Fibroblast of lung (primary cell): ENCODE results near the gene S100A4. TPM values are rescaled to one million over a fixed set of nuclear protein-coding genes. Genes with fewer than 3 reads are reported as not detected.

Experiments used
- DNase-seq, 2 donors: peaks; one replicate each; pipeline versions ENCODE4 v3.0.0 to v3.0.0-alpha.2; 2010; ENCODE audit warnings: low read depth in 2 of 2
- H2AFZ ChIP-seq: 2 replicates; pipeline ENCODE4 v1.5.1; 2012; ENCODE audit warnings: low read length, control low read depth, inconsistent platforms
- H3K27ac ChIP-seq: 2 replicates; pipeline ENCODE4 v1.5.1; 2011; ENCODE audit warnings: low read length, control low read depth; ENCODE audit not compliant: insufficient read depth
- H3K27me3 ChIP-seq: 2 replicates; pipeline ENCODE4 v1.5.1; 2011; ENCODE audit warnings: mild to moderate bottlenecking, low read length; ENCODE audit not compliant: control insufficient read depth, insufficient read depth
- H3K36me3 ChIP-seq: 2 replicates; pipeline ENCODE4 v1.5.1; 2011; ENCODE audit warnings: low read length; ENCODE audit not compliant: control insufficient read depth, insufficient read depth
- H3K4me1 ChIP-seq: 2 replicates; pipeline ENCODE4 v1.5.1; 2011; ENCODE audit warnings: low read length; ENCODE audit not compliant: control insufficient read depth, insufficient read depth; ENCODE audit errors: extremely low read depth
- H3K4me2 ChIP-seq: 2 replicates; pipeline ENCODE4 v1.5.1; 2011; ENCODE audit warnings: low read length, control low read depth; ENCODE audit not compliant: insufficient read depth; ENCODE audit errors: extremely low read depth
- H3K4me3 ChIP-seq, 4 experiments: fragments of 200-600 bp in 1 of 4; sonication (generic) in 1 of 4; replicated peaks in 1 of 4; 2 replicates each; pipeline ENCODE4 v1.5.1; 2011 to 2016; ENCODE audit warnings: low read length in 4 of 4, low read depth in 3 of 4, mild to moderate bottlenecking in 3 of 4, control low read depth in 2 of 4, inconsistent platforms in 1 of 4, mixed read lengths in 1 of 4; ENCODE audit not compliant: insufficient read depth in 1 of 4; ENCODE audit errors: control extremely low read depth in 1 of 4
- H3K79me2 ChIP-seq: 2 replicates; pipeline ENCODE4 v1.5.1; 2012; ENCODE audit warnings: mild to moderate bottlenecking, low read length, inconsistent platforms; ENCODE audit not compliant: control insufficient read depth, insufficient read depth
- H3K9ac ChIP-seq: 2 replicates; pipeline ENCODE4 v1.5.1; 2011; ENCODE audit warnings: mild to moderate bottlenecking, low read length, control low read depth; ENCODE audit not compliant: insufficient read depth
- H3K9me3 ChIP-seq: 2 replicates; pipeline ENCODE4 v1.5.1; 2012; ENCODE audit warnings: low read depth, low read length; ENCODE audit not compliant: control insufficient read depth, insufficient read depth
- H4K20me1 ChIP-seq: 2 replicates; pipeline ENCODE4 v1.5.1; 2011; ENCODE audit warnings: low read length; ENCODE audit not compliant: control insufficient read depth, insufficient read depth; ENCODE audit errors: extremely low read depth
- EZH2 ChIP-seq: IDR thresholded peaks from 2 replicates; pipeline ENCODE4 v1.5.1; 2012; ENCODE audit warnings: low read length, control low read depth, mild to moderate bottlenecking; ENCODE audit errors: missing control alignments
- polyA plus RNA-seq, 2 donors: library from polyadenylated mRNA; depleted of rRNA in 1 of 2; stranded (reverse) in 1 of 2; unstranded in 1 of 2; fragments of >200 nt; gene quantifications; 2 replicates each; pipeline ENCODE4 v1.2.1, GENCODE V29; 2011 to 2012; ENCODE audit warnings: missing spikeins in 1 of 2
- total RNA-seq: library from RNA; depleted of rRNA; stranded (reverse); fragments of >200 nt; gene quantifications from 2 replicates; pipeline ENCODE4 v1.2.1, GENCODE V29; 2014
- TF ChIP-seq, protein P1 (sequence below), 2 donors: IDR thresholded peaks in 1 of 2; conservative IDR thresholded peaks in 1 of 2; 1 replicate in 1 of 2; 2 replicates in 1 of 2; pipeline ENCODE4 v1.5.1; 2011 to 2012; ENCODE audit warnings: low read length in 2 of 2, control low read depth in 1 of 2, inconsistent platforms in 1 of 2, low read depth in 1 of 2, mild to moderate bottlenecking in 1 of 2

Gene S100A4
- total and polyA plus RNA-seq, 2 donors (not counting 1 experiment from before 2014, with no cell fraction given): 287 to 371 TPM

DNA sequence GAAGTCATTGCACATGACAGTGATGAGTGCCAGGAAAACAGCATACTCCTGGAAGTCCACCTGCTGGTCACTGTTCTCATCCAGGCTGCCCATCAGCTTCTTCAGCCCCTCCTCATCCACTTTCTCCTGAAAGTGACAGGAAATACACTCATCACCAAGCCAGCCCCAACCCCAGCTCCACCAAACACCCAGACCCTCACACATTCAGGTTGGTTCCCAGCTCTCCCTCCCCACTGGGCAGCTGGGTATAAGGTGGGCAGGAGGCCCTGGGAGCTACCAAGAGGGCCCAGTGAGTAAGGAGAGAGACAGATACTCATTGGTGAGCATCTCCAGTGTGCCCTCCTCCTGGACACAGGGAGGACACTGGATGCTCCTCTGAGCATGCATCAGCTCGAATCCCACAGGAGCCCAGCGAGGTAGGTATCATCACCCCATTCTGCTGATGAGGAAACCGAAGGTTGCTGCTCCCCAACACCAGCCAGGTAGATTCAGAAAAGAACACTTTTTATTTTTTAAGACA is 15.9 kb upstream of the S100A4 start:
- no peaks in the 10 kb centered on the region for H3K27me3 ChIP-seq
- no peak for DNase-seq
- no peak overlapping the region for H3K4me2 ChIP-seq
- TF ChIP-seq EZH2: no peak
- TF ChIP-seq, protein P1, sequence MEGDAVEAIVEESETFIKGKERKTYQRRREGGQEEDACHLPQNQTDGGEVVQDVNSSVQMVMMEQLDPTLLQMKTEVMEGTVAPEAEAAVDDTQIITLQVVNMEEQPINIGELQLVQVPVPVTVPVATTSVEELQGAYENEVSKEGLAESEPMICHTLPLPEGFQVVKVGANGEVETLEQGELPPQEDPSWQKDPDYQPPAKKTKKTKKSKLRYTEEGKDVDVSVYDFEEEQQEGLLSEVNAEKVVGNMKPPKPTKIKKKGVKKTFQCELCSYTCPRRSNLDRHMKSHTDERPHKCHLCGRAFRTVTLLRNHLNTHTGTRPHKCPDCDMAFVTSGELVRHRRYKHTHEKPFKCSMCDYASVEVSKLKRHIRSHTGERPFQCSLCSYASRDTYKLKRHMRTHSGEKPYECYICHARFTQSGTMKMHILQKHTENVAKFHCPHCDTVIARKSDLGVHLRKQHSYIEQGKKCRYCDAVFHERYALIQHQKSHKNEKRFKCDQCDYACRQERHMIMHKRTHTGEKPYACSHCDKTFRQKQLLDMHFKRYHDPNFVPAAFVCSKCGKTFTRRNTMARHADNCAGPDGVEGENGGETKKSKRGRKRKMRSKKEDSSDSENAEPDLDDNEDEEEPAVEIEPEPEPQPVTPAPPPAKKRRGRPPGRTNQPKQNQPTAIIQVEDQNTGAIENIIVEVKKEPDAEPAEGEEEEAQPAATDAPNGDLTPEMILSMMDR (conservative IDR thresholded peaks at IDR 0.05 in 1 of 2, IDR thresholded peaks at IDR 0.05 in 1 of 2; ENCODE audit: low read depth in 1 of 2, low read length in 2 of 2): no peak
- no peaks in the 10 kb centered on the region for H3K79me2 ChIP-seq
- peaks cover 13% of the 10 kb centered on the region for H3K4me1 ChIP-seq
- no peaks in the 10 kb centered on the region for H3K36me3 ChIP-seq
- H3K9ac ChIP-seq: no peak overlapping the region
- no peak overlapping the region for H3K4me3 ChIP-seq
- no peak overlapping the region for H3K27ac ChIP-seq
- H4K20me1 ChIP-seq: no peaks in the 10 kb centered on the region
- H2AFZ ChIP-seq: no peak overlapping the region
- no peaks in the 10 kb centered on the region for H3K9me3 ChIP-seq

DNA sequence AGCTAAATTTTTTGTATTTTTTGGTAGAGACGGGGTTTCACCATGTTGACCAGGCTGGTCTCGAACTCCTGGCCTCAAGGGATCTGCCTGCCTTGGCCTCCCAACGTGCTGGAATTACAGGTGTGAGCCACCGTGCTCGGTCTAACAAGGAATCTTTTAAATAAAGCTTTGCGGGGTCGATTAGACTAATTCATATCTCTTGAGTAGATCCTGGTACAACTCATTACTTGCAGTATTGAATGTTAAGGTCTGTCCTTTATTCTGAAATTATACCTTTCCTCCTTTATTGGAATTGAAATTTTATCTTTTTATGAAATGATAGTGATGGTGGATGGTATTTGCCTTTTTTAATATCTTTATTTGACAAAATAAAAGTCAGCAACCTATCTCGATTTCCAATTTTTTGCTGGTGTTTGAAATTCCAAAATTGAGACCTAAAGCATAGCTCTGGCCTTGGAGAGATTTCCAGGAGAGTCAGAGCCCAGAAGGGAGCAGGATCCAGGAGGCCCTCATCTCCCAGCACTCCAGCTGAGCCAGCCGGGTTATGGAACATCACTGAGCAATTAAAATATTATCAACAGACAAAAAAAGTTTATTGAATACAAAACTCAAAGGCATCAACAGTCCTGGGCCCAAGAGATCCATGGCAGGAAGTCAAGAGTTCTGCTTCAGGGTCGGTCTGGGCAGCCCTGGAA is 15.3 kb upstream of the S100A4 start:
- H3K79me2 ChIP-seq: no peaks in the 10 kb centered on the region
- H3K9me3 ChIP-seq: no peaks in the 10 kb centered on the region
- H4K20me1 ChIP-seq: no peaks in the 10 kb centered on the region
- no peaks in the 10 kb centered on the region for H3K36me3 ChIP-seq
- no peak for DNase-seq
- peaks cover 8% of the 10 kb centered on the region for H3K4me1 ChIP-seq
- no peak overlapping the region for H3K9ac ChIP-seq
- H3K27me3 ChIP-seq: no peaks in the 10 kb centered on the region
- H3K4me2 ChIP-seq: no peak overlapping the region
- H3K27ac ChIP-seq: no peak overlapping the region
- no peak overlapping the region for H2AFZ ChIP-seq
- TF ChIP-seq, protein P1 (conservative IDR thresholded peaks at IDR 0.05 in 1 of 2, IDR thresholded peaks at IDR 0.05 in 1 of 2; ENCODE audit: low read depth in 1 of 2, low read length in 2 of 2): no peak
- TF ChIP-seq EZH2: no peak
- H3K4me3 ChIP-seq: no peak overlapping the region

DNA sequence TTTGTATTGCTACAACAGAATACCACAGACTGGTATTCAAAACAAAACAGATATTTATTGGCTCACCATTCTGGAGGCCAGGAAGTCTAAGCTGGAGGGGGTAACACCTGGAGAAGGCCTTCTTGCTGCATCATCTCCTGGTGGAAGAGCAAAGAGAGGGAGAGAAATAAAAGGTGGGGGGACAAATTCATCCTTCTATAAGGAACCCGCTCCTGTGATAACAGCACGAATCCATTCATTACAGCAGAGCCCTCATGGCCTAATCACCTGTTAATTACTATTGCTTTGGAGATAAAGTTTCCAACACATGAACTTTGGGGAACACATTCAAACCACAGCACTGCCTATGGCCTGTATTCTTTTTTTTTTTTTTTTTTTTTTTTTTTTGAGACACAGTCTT is 14.6 kb upstream of the S100A4 start:
- Histone ChIP-seq H3K27ac (no peak overlapping the region), H3K27me3 (no peaks in the 10 kb centered on the region), H3K36me3 (no peaks in the 10 kb centered on the region), H3K9ac (no peak overlapping the region), H2AFZ (no peak overlapping the region), H3K4me3 (no peak overlapping the region), H3K4me2 (no peak overlapping the region), H3K4me1 (peaks cover 2% of the 10 kb centered on the region), H4K20me1 (no peaks in the 10 kb centered on the region), H3K79me2 (no peaks in the 10 kb centered on the region), H3K9me3 (no peaks in the 10 kb centered on the region)
- DNase-seq: no peak
- TF ChIP-seq, protein P1 (conservative IDR thresholded peaks at IDR 0.05 in 1 of 2, IDR thresholded peaks at IDR 0.05 in 1 of 2; ENCODE audit: low read depth in 1 of 2, low read length in 2 of 2): no peak
- no peak for TF ChIP-seq EZH2
